Osteoblast (primary cell): Measurements from ENCODE around the gene STRADA. TPM values are rescaled to one million over a fixed set of nuclear protein-coding genes. Genes with fewer than 3 reads are reported as not detected.

Source experiments
- DNase-seq: peaks from one replicate; pipeline ENCODE4 v3.0.0; 2011; ENCODE audit warnings: low spot score, mixed read lengths; ENCODE audit not compliant: insufficient read length; ENCODE audit errors: missing footprints
- H2AFZ ChIP-seq: 2 replicates; pipeline ENCODE4 v1.6.0; 2011; ENCODE audit warnings: mild to moderate bottlenecking, low read length
- H3K27ac ChIP-seq: 2 replicates; pipeline ENCODE4 v1.5.1; 2011; ENCODE audit warnings: mild to moderate bottlenecking, low read depth, low read length, moderate library complexity
- H3K27me3 ChIP-seq: 2 replicates; pipeline ENCODE4 v1.6.0; 2012; ENCODE audit warnings: mild to moderate bottlenecking, control low read depth, inconsistent platforms, low read length, moderate library complexity; ENCODE audit not compliant: insufficient read depth
- H3K36me3 ChIP-seq: 2 replicates; pipeline ENCODE4 v1.5.1; 2011; ENCODE audit warnings: mild to moderate bottlenecking, low read length, control low read depth, moderate library complexity; ENCODE audit not compliant: insufficient read depth
- H3K4me1 ChIP-seq: 2 replicates; pipeline ENCODE4 v1.5.1; 2011; ENCODE audit warnings: mild to moderate bottlenecking, low read length, control low read depth, moderate library complexity; ENCODE audit not compliant: insufficient read depth
- H3K4me2 ChIP-seq: 2 replicates; pipeline ENCODE4 v1.6.0; 2011; ENCODE audit warnings: mild to moderate bottlenecking, low read length; ENCODE audit not compliant: insufficient read depth
- H3K4me3 ChIP-seq: fragments of 200-600 bp; sonication (generic); 3 replicates; pipeline ENCODE4 v1.5.1; 2012; ENCODE audit warnings: mild to moderate bottlenecking, low read length, inconsistent platforms; ENCODE audit not compliant: insufficient read depth
- H3K79me2 ChIP-seq: 2 replicates; pipeline ENCODE4 v1.6.0; 2012; ENCODE audit warnings: mild to moderate bottlenecking, low read length, control low read depth, inconsistent platforms; ENCODE audit not compliant: insufficient read depth
- H3K9me3 ChIP-seq: 2 replicates; pipeline ENCODE4 v1.5.1; 2011; ENCODE audit warnings: low read depth, low read length, control low read depth
- H4K20me1 ChIP-seq: 2 replicates; pipeline ENCODE4 v1.6.0; 2012; ENCODE audit warnings: mild to moderate bottlenecking, low read length, control low read depth; ENCODE audit not compliant: insufficient read depth
- CTCF ChIP-seq: IDR thresholded peaks from 2 replicates; pipeline ENCODE4 v1.5.1; 2011; ENCODE audit warnings: mild to moderate bottlenecking, low read depth, low read length, moderate library complexity; ENCODE audit errors: extremely low read depth
- total RNA-seq: library from RNA; depleted of rRNA; stranded (reverse); fragments of >200 nt; gene quantifications from 2 replicates; pipeline ENCODE4 v1.2.3, GENCODE V29; 2012

STRADA gene
- total RNA-seq, 1 donor, result 29.7 TPM

- no peak for DNase-seq
- no peaks in the 10 kb centered on the region for H3K9me3 ChIP-seq
- H3K79me2 ChIP-seq, result no peaks in the 10 kb centered on the region
- H3K4me3 ChIP-seq, result no peak overlapping the region
- peaks cover 19% of the 10 kb centered on the region for H3K36me3 ChIP-seq
- no peak for TF ChIP-seq CTCF
- no peak overlapping the region for H2AFZ ChIP-seq
- H3K4me2 ChIP-seq, result no peak overlapping the region
- no peaks in the 10 kb centered on the region for H3K27me3 ChIP-seq
- no peaks in the 10 kb centered on the region for H3K4me1 ChIP-seq
- no peaks in the 10 kb centered on the region for H4K20me1 ChIP-seq
- no peak overlapping the region for H3K27ac ChIP-seq
Observed at GRCh38 chr17:63659850-63660249, 81.7 kb downstream of the STRADA start.

- Histone ChIP-seq H3K4me3 (no peak overlapping the region), H3K4me1 (no peaks in the 10 kb centered on the region), H3K79me2 (no peaks in the 10 kb centered on the region), H3K4me2 (no peak overlapping the region), H3K36me3 (peaks cover 19% of the 10 kb centered on the region), H2AFZ (no peak overlapping the region), H3K9me3 (no peaks in the 10 kb centered on the region), H3K27me3 (no peaks in the 10 kb centered on the region), H4K20me1 (no peaks in the 10 kb centered on the region), H3K27ac (no peak overlapping the region)
- DNase-seq, result no peak
- no peak for TF ChIP-seq CTCF
Observed at GRCh38 chr17:63658366-63658765, 83.2 kb downstream of the STRADA start.

- no peak for TF ChIP-seq CTCF
- H3K4me2 ChIP-seq, result no peak overlapping the region
- H3K79me2 ChIP-seq, result no peaks in the 10 kb centered on the region
- H3K9me3 ChIP-seq, result no peaks in the 10 kb centered on the region
- no peaks in the 10 kb centered on the region for H4K20me1 ChIP-seq
- H2AFZ ChIP-seq, result no peak overlapping the region
- no peak for DNase-seq
- H3K4me1 ChIP-seq, result no peaks in the 10 kb centered on the region
- H3K36me3 ChIP-seq, result peaks cover 22% of the 10 kb centered on the region
- no peaks in the 10 kb centered on the region for H3K27me3 ChIP-seq
- no peak overlapping the region for H3K27ac ChIP-seq
- no peak overlapping the region for H3K4me3 ChIP-seq
Observed at GRCh38 chr17:63657786-63658185, 83.8 kb downstream of the STRADA start.

- Histone ChIP-seq H3K27ac (no peak overlapping the region), H3K79me2 (peaks cover 3% of the 10 kb centered on the region), H2AFZ (no peak overlapping the region), H3K4me1 (no peaks in the 10 kb centered on the region), H3K27me3 (no peaks in the 10 kb centered on the region), H3K4me3 (no peak overlapping the region), H3K4me2 (no peak overlapping the region), H3K36me3 (peaks cover 10% of the 10 kb centered on the region), H3K9me3 (no peaks in the 10 kb centered on the region), H4K20me1 (no peaks in the 10 kb centered on the region)
- no peak for DNase-seq
- no peak for TF ChIP-seq CTCF
Observed at GRCh38 chr17:63653050-63653449, 88.5 kb downstream of the STRADA start.

Other genes starting within 250 kb of the STRADA start
- not detected in 2 replicates for gene KCNH6, start 218.4 kb downstream of the STRADA start, total RNA-seq
- 23.3 and 24.6 TPM in 2 replicates for gene DCAF7, start 191.3 kb downstream of the STRADA start, total RNA-seq
- gene TACO1, start 140.9 kb downstream of the STRADA start, total RNA-seq, result 19.7 and 21.0 TPM in 2 replicates
- gene MAP3K3, start 119.4 kb downstream of the STRADA start, total RNA-seq, result 51.0 and 53.0 TPM in 2 replicates
- 4.3 and 5.9 TPM in 2 replicates for gene LIMD2, start 41.7 kb downstream of the STRADA start, total RNA-seq
- gene CCDC47, start 31.8 kb upstream of the STRADA start, total RNA-seq, result 69.0 and 77.1 TPM in 2 replicates
- 69.0 and 77.4 TPM in 2 replicates for gene DDX42, start 32.4 kb upstream of the STRADA start, total RNA-seq
- 34.0 and 36.5 TPM in 2 replicates for gene PSMC5, start 85.6 kb upstream of the STRADA start, total RNA-seq
- gene FTSJ3, start 85.9 kb upstream of the STRADA start, total RNA-seq, result 43.0 and 45.2 TPM in 2 replicates
- gene SMARCD2, start 100.9 kb upstream of the STRADA start, total RNA-seq, result 53.9 and 54.8 TPM in 2 replicates
- gene CSH2, start 131.9 kb upstream of the STRADA start, total RNA-seq, result not detected in 2 replicates
- gene GH2, start 140.1 kb upstream of the STRADA start, total RNA-seq, result not detected in 2 replicates
- not detected in 2 replicates for gene CSH1, start 154.8 kb upstream of the STRADA start, total RNA-seq
- not detected in 2 replicates for gene CSHL1, start 169.5 kb upstream of the STRADA start, total RNA-seq
- gene GH1, start 177.0 kb upstream of the STRADA start, total RNA-seq, result not detected in 2 replicates
- gene CD79B, start 190.5 kb upstream of the STRADA start, total RNA-seq, result 0.36 and 0.59 TPM in 2 replicates
- gene SCN4A, start 231.1 kb upstream of the STRADA start, total RNA-seq, result under 0.01 TPM in 1 of 2 replicates, not detected in the other